Astrocyte of the cerebellum (primary cell): ENCODE measurements around the gene FCMR.

Experiments
- DNase-seq: peaks from one replicate; pipeline ENCODE4 v3.0.0-alpha.2; 2011; ENCODE audit warnings: low read depth
- H3K4me3 ChIP-seq: 2 replicates; pipeline ENCODE4 v1.5.1; 2011; ENCODE audit warnings: mild to moderate bottlenecking, low read depth, low read length, moderate library complexity
- in situ Hi-C: cut with HindIII; loops from 2 replicates; pipeline ENCODE4 v1.10.0; 2017; ENCODE audit warnings: low sequenced_read_pairs
- TF ChIP-seq, protein P1 (sequence below): IDR thresholded peaks from 2 replicates; pipeline ENCODE4 v1.5.1; 2012; ENCODE audit warnings: low read length, low read depth, moderate library complexity, mild to moderate bottlenecking; ENCODE audit errors: missing control alignments

The FCMR gene

DNA sequence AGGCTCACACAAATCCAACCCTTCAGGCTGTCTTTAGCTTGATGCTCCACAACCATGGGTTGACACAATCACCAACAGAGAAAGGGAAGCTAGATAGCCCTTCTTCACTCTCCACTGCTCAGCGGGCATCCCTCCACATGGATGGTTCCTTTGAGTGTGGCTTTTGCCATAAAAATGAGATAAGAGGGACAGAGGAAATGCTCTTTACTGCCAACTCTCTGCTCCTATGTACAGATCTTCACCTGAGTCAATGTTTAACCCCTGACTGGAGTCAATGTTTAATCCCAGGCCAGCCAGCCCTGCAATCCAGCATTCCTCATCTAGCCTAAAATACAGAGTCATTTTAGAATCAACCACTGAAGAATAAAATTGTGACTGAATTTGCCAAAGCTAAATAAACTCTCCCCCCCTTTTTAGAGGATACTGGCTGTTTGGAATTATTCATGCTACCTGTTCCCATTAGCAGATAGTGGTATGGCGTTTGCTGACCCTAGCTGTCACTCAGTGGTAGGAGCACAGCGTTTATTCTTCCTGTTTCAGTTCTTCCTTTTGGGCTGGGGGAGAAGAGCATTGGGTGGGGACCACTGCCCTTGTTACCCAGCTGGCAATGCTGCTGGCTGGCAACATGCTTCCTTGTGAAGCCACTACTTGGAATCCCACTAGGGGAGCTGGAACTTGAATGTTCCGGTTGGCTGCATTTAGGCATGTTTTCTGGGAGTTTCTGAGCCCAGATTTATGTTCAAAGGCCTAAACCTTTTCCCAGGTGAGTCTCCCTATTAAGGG is 29.8 kb upstream of the FCMR start:
- in situ Hi-C loops: no loop called here
- no peak overlapping the region for H3K4me3 ChIP-seq
- DNase-seq: no peak
- TF ChIP-seq, protein P1, sequence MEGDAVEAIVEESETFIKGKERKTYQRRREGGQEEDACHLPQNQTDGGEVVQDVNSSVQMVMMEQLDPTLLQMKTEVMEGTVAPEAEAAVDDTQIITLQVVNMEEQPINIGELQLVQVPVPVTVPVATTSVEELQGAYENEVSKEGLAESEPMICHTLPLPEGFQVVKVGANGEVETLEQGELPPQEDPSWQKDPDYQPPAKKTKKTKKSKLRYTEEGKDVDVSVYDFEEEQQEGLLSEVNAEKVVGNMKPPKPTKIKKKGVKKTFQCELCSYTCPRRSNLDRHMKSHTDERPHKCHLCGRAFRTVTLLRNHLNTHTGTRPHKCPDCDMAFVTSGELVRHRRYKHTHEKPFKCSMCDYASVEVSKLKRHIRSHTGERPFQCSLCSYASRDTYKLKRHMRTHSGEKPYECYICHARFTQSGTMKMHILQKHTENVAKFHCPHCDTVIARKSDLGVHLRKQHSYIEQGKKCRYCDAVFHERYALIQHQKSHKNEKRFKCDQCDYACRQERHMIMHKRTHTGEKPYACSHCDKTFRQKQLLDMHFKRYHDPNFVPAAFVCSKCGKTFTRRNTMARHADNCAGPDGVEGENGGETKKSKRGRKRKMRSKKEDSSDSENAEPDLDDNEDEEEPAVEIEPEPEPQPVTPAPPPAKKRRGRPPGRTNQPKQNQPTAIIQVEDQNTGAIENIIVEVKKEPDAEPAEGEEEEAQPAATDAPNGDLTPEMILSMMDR: no peak

DNA sequence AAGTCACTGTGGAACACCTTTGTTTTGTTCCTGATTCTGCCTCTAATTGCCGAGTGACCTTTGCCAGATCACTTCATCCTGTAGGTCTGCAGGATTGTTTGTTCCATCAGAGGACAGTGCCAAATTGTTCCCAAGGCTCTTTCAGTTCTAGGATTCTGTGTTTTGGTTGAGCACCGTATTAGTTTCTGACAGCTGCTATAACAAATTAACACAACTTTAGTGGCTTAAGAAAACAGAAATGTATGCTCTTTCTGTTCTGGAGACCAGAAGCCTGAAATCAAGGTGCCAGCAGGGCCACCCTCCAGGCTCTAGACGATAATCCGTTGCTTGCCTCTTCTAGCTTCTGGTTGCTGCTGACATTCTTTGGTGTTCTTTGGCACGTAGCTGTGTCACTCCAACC is 27.9 kb upstream of the FCMR start:
- DNase-seq: no peak
- TF ChIP-seq, protein P1: no peak
- in situ Hi-C loops: no loop called here
- no peak overlapping the region for H3K4me3 ChIP-seq

DNA sequence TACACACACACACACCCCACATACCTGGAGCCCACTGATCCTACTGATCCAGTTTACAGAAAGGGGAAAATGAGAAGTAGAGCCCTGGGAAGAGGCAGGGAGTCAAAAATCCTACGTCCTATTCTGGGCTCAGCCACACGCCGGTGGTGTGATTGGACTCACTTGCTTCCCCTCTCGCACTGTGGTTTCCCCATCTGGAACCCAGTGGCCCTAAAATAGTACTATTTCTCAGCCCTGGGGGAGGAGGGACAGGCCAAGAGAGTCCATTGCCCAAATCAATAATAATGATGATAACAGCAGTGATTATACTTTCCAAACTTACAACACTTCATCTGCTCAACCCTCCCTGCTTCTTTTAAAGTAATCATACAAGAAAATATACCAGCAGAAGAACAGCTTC is 27.5 kb upstream of the FCMR start:
- in situ Hi-C loops: no loop called here
- H3K4me3 ChIP-seq: no peak overlapping the region
- TF ChIP-seq, protein P1: no peak
- DNase-seq: no peak

DNA sequence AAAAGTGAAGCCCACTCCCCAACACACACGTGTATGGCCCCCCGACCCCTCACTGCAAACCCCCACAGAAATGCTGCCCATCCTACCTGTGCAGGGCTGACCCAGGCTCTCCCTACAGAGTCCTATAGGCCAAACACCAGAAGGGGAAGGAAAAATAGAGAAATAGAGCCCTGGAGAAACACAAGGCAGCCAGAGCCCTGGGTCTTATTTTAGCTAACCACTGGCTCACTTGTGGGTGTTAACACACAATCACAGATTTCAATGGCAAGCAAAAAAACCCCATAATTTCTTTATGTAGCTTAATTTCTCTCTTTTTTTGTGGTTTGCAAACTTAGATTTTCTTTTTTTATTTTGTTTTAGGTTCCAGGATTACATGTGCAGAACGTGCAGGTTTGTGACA is 25.5 kb upstream of the FCMR start:
- DNase-seq: no peak
- in situ Hi-C loops: no loop called here
- no peak overlapping the region for H3K4me3 ChIP-seq
- TF ChIP-seq, protein P1: no peak

DNA sequence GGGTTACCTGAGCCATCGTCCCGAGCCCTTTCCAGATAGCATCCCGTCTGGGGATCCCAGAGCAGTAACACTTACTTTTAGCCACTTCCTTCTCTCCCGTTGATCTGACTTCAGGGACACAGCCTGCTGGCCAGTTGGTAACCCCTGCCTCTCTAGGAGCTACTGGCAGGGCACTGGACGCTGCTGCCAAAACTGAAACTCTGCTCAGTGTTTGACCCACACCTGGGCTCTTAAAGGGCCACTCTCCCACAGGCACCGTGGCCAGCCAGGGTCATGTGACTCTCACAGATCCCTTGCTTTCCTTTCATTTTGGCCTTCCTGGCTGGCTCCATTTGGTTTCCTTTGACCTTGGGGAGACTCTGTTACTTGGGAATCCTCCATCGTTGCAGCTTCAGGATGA is 24.5 kb upstream of the FCMR start, which contains the start of gene PIGR:
Gene PIGR (minus strand): TSS at position 206 of the 400 bp plus-strand sequence. CDS start 5,935 bp downstream, outside the sequence.
- TF ChIP-seq, protein P1: no peak
- no peak for DNase-seq
- in situ Hi-C loops: no loop called here
- no peak within 1 kb of the TSS for H3K4me3 ChIP-seq

DNA sequence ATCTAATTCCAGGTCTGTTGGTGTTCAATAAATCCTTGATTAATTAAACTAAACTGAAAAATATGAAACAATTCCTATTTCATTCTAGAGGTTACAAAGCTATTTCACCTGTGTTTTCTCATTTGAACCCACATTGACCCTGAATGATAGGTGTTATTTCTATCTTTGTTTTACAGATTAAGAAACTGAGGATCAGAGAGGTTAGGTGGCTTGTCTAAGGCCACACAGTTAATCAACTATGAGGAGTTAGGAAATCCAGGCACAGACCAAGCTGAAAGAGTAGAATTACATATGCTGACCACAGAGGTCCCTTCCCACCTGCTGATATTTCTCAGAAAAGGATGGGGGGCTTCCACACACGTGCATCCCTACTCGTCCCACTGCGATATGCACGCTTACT is 24.0 kb upstream of the FCMR start:
- in situ Hi-C loops: no loop called here
- H3K4me3 ChIP-seq: no peak overlapping the region
- TF ChIP-seq, protein P1: no peak
- DNase-seq: no peak

DNA sequence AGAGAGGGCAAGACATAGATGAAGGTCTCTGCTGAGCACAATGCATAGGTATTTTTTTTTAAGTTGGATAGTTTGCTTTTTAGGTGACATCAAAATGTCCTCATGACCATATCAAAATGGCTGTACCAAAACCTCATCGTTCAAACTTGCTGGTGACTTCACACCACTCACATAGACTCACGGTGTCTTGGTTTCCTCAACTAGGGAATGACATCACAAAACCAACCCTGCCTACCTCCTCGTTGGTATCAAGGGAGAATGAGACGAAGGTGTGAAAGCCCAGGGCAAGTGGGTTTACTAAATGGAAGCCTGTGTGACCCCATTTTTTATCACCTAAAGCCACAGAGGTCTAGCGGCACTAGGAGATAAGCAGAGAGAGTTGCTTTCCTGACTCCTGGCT is 23.0 kb upstream of the FCMR start:
- TF ChIP-seq, protein P1: no peak
- H3K4me3 ChIP-seq: no peak overlapping the region
- in situ Hi-C loops: no loop called here
- DNase-seq: no peak
